ENCODE measurements around the gene EML3. TPM values are rescaled to one million over a fixed set of nuclear protein-coding genes. Genes with fewer than 3 reads are reported as not detected.

The EML3 gene
- total and polyA plus RNA-seq, 2 of the 8 experiments (the other 6 are each of a cell fraction or from before 2014, with no cell fraction given) = 19.2 to 29.9 TPM

GRCh38 chr11:62556875-62557631, 55.5 kb downstream of the EML3 start (continued):
- TF ChIP-seq POLR2AphosphoS5 (IDR thresholded peaks at IDR 0.05; ENCODE audit: low read depth, low read length) (no peak), KDM4A (IDR thresholded peaks at IDR 0.05; ENCODE audit: low read depth, low read length, severe bottlenecking) (no peak), JUND (IDR thresholded peaks at IDR 0.05; ENCODE audit: low read length) (no peak), TAF7 (optimal IDR thresholded peaks at IDR 0.05; ENCODE audit: borderline replicate concordance, low read depth, low read length) (no peak), KDM5A (IDR thresholded peaks at IDR 0.05; ENCODE audit: low read length) (no peak)
